Testis (tissue), 5 donors: ENCODE data around the gene GPR158. TPM values are rescaled to one million over a fixed set of nuclear protein-coding genes. Genes with fewer than 3 reads are reported as not detected.
A peak's percentile ranks its signal among the peaks of the same experiment; 100 is the strongest.

Experiments used
- DNase-seq: peaks from one replicate; pipeline ENCODE4 v3.0.0-alpha.2; 2019
- H3K27ac ChIP-seq, 2 donors: fragments of 200-600 bp; sonication (generic); one replicate each; pipeline ENCODE4 v1.5.1; 2019
- H3K27me3 ChIP-seq: fragments of 200-600 bp; sonication (generic); one replicate; pipeline ENCODE4 v1.5.1; 2019
- H3K36me3 ChIP-seq: fragments of 200-600 bp; sonication (generic); one replicate; pipeline ENCODE4 v1.5.1; 2017; ENCODE audit warnings: low read depth; ENCODE audit errors: missing control alignments
- H3K4me1 ChIP-seq: fragments of 200-600 bp; sonication (generic); one replicate; pipeline ENCODE4 v1.5.1; 2019
- H3K4me3 ChIP-seq, 2 donors: fragments of 200-600 bp; sonication (generic); one replicate each; pipeline ENCODE4 v1.5.1; 2017 to 2019
- H3K9me3 ChIP-seq: fragments of 200-600 bp; sonication (generic); one replicate; pipeline ENCODE4 v1.5.1; 2017
- CTCF ChIP-seq, 3 experiments: fragments of 450-650 bp in 2 of 3; fragments of 200-600 bp in 1 of 3; sonication (generic) in 1 of 3; IDR thresholded peaks; one replicate each; pipeline ENCODE4 v1.5.1; 2016 to 2019; ENCODE audit warnings: antibody characterized with exemption in 3 of 3, mild to moderate bottlenecking in 2 of 3, moderate library complexity in 1 of 3
- POLR2A ChIP-seq: fragments of 450-650 bp; IDR thresholded peaks from one replicate; pipeline ENCODE4 v1.6.1; 2017; ENCODE audit warnings: antibody characterized with exemption, mild to moderate bottlenecking, moderate library complexity
- whole genome bisulfite sequencing, 2 donors: methylation state at CpG; one replicate each; pipeline ENCODE4 v1.1.5; 2018; 5-methylcytosine and 5-hydroxymethylcytosine counted together
- intact Hi-C: fragments of 100-400 bp; cut with DNase I; formaldehyde crosslinking; loops from one replicate; pipeline ENCODE4 v1.15.1; 2023; ENCODE audit warnings: low total_unique reads
- long read RNA-seq, 2 donors: transcript quantifications; one replicate each; lab custom pipeline, GENCODE V29; 2026
- polyA plus RNA-seq: library from polyadenylated mRNA; stranded (reverse); fragments of 350-450 nt; fragmentation: Illumina TruSeq; extraction: RNeasy Lipid Tissue Mini Kit (QIAGEN cat#74804); gene quantifications from one replicate; pipeline ENCODE4 v1.2.3, GENCODE V29; 2014; ENCODE audit warnings: low read depth, low replicate concordance; ENCODE audit not compliant: insufficient read depth
- total RNA-seq, 2 donors: library from RNA; depleted of rRNA; stranded (reverse); fragments of >200 nt; gene quantifications; one replicate each; pipeline ENCODE4 v1.2.3, GENCODE V29; 2016

GPR158 gene
- 1 to 10 TPM; 2.0 to 2.5 TPM for total RNA-seq
- 1.9 TPM for polyA plus RNA-seq
- long read RNA-seq, donor 1 = 0 reads
- long read RNA-seq, donor 2 = 0 reads

GRCh38 chr10:25174461-25175230 is at the start of gene GPR158:
Gene GPR158, plus strand, starts transcription at chr10:25175001. Its CDS starts 420 bp downstream, at chr10:25175421.
- TF ChIP-seq CTCF (IDR thresholded peaks at IDR 0.05) = no peak
- no peak for TF ChIP-seq POLR2A
- 2 to 3% methylated on average over 27 to 77 of the region's 83 CpGs for WGBS, 2 donors
- peak; percentile 97 for DNase-seq
- peak within 1 kb of the TSS in 1 of 2 donors; percentile 36 for H3K27ac ChIP-seq
- H3K4me1 ChIP-seq = peaks cover 22% of the 10 kb centered on the region
- H3K4me3 ChIP-seq = peak within 1 kb of the TSS; percentile 57 to 58
- H3K27me3 ChIP-seq = no peaks in the 10 kb centered on the region
- H3K9me3 ChIP-seq = no peaks in the 10 kb centered on the region
- H3K36me3 ChIP-seq = no peaks in the 10 kb centered on the region
- intact Hi-C loops = no loop called here

- intact Hi-C loops = no loop called here
- no peak overlapping the region for H3K4me3 ChIP-seq
- H3K9me3 ChIP-seq = no peaks in the 10 kb centered on the region
- no peak overlapping the region for H3K27ac ChIP-seq
- DNase-seq = no peak
- H3K4me1 ChIP-seq = no peaks in the 10 kb centered on the region
- TF ChIP-seq POLR2A = no peak
- TF ChIP-seq CTCF (IDR thresholded peaks at IDR 0.05) = no peak
- H3K27me3 ChIP-seq = no peaks in the 10 kb centered on the region
- no peaks in the 10 kb centered on the region for H3K36me3 ChIP-seq
- 4 to 34% methylated on average over 3 to 7 of the region's 7 CpGs for WGBS, 2 donors
Observed at GRCh38 chr10:25125201-25125611, 49.6 kb upstream of the GPR158 start.

- Histone ChIP-seq H3K27ac (no peak overlapping the region), H3K27me3 (no peaks in the 10 kb centered on the region), H3K36me3 (no peaks in the 10 kb centered on the region), H3K4me1 (no peaks in the 10 kb centered on the region), H3K4me3 (no peak overlapping the region), H3K9me3 (no peaks in the 10 kb centered on the region)
- no peak for DNase-seq
- 66 to 76% methylated on average over 4 of the region's 4 CpGs for WGBS, 2 donors
- TF ChIP-seq CTCF (IDR thresholded peaks at IDR 0.05) (no peak), POLR2A (no peak)
- intact Hi-C loops = no loop called here
Observed at GRCh38 chr10:25129592-25129991, 45.2 kb upstream of the GPR158 start.

GRCh38 chr10:25130906-25131305 is 43.9 kb upstream of the GPR158 start:
- Histone ChIP-seq H3K36me3 (no peaks in the 10 kb centered on the region), H3K27ac (no peak overlapping the region), H3K4me3 (no peak overlapping the region), H3K4me1 (no peaks in the 10 kb centered on the region), H3K27me3 (no peaks in the 10 kb centered on the region), H3K9me3 (no peaks in the 10 kb centered on the region)
- intact Hi-C loops = no loop called here
- no peak for TF ChIP-seq CTCF (IDR thresholded peaks at IDR 0.05)
- no peak for TF ChIP-seq POLR2A
- 82 to 85% methylated on average over 4 of the region's 4 CpGs for WGBS, 2 donors
- DNase-seq = no peak
